Erythroblast (primary cell): ENCODE measurements around the gene TSHZ3.

Source experiments
- GATA1 ChIP-seq: IDR thresholded peaks from 2 replicates; pipeline ENCODE4 v1.6.1; 2011; ENCODE audit warnings: low read depth, mild to moderate bottlenecking, control low read depth, low read length, moderate library complexity
- POLR2A ChIP-seq: IDR thresholded peaks from 2 replicates; pipeline ENCODE4 v1.6.1; 2011; ENCODE audit warnings: mild to moderate bottlenecking, low read length

- TF ChIP-seq POLR2A (no peak), GATA1 (no peak)
Observed at GRCh38 chr19:31262725-31263191, 86.5 kb downstream of the TSHZ3 start.
